Dermis microvascular lymphatic vessel endothelial cell (primary cell): ENCODE data around the gene FMO3. TPM values are rescaled to one million over a fixed set of nuclear protein-coding genes. Genes with fewer than 3 reads are reported as not detected.

Source experiments
- DNase-seq, 2 donors: peaks; one replicate each; pipeline versions ENCODE4 v3.0.0 to v3.0.0-alpha.2; 2010; ENCODE audit warnings: low read depth in 2 of 2
- total RNA-seq: library from RNA; depleted of rRNA; stranded (reverse); fragments of >200 nt; gene quantifications from 2 replicates; pipeline ENCODE4 v1.2.1, GENCODE V29; 2014

The FMO3 gene
- under 0.01 and 0.13 TPM in 2 replicates for total RNA-seq

DNA sequence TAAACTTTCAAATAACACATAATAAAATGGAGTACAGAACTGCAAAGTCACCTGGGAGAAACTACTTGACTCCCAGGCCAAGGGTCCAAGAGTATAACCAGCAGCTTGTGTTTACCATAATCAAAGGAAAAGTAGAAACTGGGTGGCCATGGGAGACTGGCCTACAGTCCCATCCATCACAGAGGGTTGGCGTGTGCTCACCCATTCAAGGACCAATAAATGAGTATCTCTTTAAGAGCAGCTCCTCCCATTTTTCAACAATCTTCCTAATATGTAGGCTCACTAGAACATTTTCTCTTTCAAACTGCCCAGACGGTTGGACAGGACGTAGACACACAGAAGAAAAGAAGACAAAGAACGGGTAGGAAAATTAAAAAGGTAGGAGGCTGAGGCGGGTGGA is at the start of gene FMO3:
TSS of gene FMO3 (plus strand) at position 302 of the 400 bp plus-strand sequence. CDS start 1,754 bp downstream, outside the sequence.
- no peak for DNase-seq

DNA sequence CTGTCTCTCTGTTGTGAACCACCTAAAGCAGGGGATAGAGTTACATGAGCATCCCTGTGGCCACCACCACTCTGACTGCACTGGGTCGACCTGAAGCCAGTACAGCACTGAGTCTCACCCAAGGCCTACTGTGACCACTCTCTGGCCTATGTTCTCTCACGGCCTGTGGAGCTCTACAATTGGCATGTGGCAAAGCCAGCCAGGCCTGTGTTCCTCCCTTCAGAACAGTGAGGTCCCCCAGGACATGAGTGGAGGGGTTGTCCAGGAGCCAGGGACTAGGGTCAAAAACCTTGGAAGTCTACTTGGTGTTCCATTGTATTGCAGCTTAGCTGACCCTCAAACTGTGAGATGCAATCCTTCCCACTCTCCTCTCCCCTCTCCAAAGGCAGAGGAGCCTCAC is 42.7 kb upstream of the FMO3 start:
- DNase-seq: no peak

DNA sequence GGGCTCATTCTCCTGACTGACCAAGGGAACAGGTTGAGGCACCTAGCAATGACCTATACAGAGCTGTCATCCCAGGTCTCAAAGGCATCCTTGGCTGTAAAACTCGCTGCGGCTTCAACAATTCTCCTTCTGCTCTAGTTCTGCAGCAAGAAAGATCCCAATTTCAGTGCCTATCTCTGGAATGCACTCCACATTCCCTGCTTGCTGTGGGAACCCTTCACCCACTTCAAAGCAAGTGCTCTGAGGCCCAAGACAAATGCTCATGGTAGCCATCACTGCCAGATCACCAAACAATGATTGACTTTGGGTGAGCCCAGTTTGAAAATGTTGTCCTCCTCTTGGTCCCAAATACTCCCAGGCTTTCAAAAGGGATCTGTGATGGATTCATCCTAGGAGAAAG is 37.7 kb upstream of the FMO3 start:
- DNase-seq: no peak

DNA sequence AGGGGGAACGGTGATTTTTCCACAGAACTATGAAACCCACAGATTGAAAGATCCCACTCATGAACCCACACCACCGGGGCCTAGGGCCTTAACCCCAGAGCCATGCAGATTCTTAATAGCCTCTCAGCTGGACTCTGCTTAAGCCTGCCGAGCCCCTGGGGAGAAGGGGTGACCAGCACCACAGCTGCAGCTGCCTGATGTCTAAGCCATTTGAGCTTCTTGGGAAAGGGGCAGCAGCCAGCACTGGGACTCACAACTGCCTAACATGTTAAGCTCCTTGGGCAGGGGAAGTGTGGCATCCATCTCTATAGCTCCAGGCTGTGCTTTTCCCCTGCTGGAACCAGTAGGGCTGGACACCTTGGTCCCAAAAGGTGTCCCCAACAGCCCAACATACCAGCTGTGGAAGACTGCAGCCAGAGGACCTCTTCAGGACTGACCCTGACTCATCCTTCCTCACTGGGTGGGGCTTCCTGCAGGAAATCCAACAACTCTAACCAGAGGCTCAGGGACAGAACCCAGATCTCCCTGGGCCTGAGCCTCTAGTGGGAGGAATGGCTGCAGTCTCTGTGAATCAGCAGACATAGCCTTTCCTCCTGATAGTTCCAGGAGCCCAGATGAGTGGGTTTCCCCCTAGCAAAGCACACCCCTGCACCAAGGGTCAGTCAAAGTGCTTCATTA is 34.6 kb upstream of the FMO3 start:
- DNase-seq: no peak

DNA sequence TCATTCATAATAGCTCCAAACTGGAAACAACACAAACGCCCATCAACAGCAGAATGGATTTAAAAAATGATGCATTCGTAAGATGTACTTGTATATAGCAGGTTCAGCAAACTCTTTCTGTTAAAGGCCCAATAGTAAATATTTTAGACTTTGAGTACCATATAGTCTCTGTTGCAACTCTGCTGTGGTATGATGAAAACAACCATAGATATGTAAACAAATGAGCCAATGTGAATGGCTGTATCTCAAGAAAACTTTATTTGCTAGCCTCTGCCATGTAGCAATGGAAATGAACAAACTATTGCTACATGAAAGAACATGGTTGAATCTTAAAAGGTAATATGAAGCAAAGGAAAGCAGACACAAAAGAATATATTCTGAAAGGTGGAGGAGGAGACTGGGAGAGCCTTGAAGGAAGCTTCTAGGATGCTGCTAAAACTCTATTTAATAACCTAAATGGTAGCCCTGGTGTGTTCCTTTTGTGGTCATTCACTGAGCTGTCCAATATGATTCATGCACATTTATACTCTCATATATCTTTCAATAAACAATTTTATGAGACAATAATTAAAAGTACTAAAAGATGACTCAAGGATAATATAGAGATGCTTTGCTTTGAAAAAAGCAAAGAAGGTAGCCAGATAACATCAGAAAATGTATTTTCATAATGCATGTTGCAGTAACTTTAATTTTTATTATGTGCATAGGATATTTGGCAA is 29.1 kb upstream of the FMO3 start:
- DNase-seq: no peak

DNA sequence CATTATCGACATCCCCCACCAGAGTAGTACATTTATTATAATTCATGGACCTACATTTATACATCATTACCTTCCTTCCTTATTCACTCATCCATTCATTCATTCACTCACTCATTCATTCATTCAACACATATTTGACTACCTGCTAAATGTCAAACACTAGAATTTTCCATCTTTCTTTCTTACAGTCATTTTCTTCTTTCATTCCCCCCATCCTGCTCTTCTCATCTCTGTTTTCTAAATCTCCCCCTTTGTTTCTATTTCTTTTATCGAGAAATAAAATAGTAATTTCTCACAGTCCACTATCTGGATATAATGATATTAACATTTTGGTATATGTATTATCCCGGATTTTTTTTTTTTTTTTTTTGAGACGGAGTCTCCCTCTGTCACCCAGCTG is 27.8 kb upstream of the FMO3 start:
- no peak for DNase-seq

DNA sequence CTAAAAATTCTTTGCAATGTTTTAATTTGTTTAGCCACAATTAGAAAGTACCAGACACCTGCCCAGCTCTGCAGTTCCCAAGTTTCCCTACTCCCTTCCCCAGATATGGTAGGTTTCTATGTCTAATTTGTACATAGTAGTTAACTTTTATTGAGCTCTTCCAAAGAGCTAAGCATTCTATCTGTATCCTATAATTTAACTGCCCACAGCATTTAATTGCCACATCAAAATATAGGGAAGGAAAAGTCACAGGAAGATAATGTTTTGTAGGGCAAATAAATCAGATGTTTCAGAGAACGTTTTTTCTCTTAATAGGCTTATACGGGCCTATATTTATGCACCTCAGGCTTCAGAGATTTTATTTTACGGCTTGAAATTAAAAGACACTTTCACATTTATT is 15.7 kb upstream of the FMO3 start:
- no peak for DNase-seq

DNA sequence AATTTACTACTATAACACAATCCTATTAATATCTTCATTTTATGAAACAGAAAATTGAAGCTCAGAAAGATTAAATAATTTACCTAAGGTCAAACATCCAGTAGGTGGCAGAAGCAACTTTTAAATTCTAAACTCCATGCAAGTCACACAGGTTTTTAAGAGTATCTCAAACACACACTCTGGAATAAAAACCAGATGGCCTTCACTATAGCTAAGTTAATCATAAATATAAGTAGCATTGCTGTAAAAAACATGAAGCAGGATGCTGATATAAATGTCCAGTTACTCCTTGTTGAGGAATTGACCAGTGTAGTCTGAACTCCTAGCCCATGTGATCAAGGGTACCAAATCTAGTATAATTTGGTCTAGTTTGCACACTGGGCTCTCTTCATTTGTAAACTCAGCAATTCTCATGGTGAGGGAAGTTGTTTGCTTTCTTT is 9.4 kb upstream of the FMO3 start:
- peak; percentile 32 to 50 for DNase-seq

DNA sequence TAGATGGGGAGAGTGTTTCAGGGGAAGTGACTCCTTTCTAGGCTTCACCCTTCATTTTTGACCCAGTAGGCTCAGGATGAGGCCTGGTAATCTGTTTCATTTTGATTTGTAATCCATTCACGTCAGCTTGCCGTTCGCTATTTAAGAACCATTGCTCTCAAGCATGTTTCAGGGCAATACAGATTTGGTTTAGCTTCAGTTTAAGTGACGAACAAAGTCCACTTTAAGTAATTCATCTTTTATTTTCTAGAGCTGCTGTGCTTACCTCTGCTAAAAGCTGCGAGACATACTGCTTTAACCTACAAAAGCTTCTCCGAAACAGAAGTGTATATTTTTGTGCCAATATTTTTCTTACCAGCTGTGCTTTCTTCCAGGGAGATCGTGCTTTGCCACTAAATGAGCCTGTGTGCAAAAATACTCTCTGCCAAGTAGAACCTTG is 8.9 kb upstream of the FMO3 start:
- DNase-seq: no peak

DNA sequence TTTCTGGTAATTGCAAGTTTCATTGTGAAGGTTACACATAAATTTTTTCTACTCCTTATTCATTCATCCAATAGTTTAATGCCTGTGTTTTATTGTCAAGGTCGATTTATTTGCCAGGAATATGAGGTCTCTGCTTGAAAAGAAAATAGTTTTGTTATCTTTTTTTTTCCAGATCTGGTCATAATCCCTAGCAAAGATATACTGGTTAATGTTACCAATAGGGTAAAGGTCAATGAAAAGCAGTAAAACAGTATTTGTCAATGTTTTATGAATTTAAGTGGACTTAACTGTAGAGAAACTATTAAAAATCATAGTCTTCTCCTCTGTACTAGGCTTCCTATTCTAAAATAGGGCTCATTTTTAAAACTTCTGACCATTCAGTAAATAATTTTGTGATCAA is 8.1 kb upstream of the FMO3 start:
- DNase-seq: no peak

DNA sequence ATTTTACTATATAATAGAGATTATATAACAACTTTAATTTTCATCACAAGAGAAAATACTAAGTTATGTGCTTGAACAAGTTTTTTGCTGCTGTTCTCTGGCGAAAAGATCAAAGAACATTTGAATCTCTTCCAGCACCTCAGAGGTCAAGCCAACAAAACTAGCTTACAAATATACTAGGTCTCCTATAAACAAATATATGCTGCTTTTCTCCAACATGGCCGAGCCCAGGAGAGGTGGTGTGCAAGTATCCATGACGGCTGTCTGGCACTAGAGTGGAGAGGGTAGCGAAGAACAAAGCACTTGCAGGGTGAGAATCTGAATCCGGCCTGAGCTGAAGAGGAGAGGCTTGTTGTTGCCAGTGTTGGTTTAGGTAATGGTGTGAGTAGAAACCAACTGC is 7.5 kb upstream of the FMO3 start:
- DNase-seq: no peak

DNA sequence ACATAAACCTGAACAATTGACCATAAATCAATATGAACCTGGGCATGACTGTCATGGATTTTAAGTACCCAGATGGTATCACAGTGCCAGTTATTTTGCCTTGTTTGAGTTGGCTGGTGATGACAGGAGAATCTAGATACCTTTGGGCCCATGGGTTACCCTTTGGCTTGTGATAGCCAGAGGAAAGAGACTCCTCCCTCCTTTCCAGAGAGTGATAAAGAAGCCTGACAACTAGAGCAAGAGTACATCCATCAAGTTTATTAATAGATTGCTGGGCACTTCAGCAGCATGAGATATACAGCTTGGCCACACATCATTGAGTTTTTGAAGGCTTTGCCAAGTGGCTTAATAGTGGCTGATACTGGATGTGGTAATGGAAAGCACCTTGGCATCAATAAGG is 6.6 kb upstream of the FMO3 start:
- DNase-seq: no peak

DNA sequence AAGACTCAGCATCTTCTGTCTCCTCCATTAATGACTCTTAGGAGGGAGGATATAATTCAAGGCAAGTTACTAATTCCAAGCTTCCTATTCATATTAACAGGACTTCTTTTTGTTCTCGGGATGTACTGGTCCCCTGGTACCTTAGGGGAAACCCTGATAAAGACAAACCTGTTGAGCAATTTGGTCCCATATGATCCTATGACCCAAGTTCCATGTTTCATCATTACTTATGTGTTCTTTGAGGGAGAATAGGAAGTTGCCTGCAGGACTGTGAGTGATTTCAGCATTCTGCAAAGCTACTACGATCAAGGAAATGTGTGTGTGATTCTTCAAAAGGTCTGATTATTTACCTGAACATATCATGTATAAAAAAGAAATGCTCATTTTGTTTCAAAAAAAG is 5.8 kb upstream of the FMO3 start:
- DNase-seq: no peak

DNA sequence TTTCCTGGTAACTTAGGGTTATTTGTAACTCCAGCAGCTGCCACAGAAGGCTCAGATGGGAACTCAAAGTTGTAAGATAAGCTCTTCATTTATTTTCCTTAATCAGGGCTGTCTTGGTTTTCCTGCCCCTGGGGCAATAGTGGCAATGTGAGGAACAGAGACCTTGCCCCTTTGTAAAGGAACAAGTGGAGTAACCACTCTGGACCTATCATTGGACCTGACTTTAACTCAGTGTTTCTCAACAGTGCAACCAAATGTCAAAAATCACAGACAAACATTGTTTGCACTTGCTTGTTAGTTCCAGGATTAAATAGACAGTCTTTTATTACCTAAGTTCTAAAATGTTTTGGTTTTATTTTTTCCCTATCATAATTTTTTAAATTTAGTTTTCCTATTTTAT is 2.8 kb upstream of the FMO3 start:
- DNase-seq: no peak

DNA sequence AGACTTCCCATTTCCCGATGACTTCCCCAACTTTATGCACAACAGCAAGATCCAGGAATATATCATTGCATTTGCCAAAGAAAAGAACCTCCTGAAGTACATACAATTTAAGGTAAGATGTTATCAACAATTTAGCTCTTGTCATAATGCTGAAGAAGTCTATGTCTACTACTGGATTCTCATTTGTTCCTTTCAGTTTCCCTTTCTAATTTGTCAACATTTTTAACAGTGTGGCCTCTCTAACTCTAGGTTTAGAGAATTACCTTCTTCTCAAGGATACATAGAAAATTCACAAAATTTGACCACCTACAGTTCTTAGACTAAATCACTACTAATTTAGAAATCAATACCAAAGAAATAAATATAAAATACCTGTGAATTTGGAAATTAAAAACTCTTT is 13.2 kb downstream of the FMO3 start:
- DNase-seq: no peak

DNA sequence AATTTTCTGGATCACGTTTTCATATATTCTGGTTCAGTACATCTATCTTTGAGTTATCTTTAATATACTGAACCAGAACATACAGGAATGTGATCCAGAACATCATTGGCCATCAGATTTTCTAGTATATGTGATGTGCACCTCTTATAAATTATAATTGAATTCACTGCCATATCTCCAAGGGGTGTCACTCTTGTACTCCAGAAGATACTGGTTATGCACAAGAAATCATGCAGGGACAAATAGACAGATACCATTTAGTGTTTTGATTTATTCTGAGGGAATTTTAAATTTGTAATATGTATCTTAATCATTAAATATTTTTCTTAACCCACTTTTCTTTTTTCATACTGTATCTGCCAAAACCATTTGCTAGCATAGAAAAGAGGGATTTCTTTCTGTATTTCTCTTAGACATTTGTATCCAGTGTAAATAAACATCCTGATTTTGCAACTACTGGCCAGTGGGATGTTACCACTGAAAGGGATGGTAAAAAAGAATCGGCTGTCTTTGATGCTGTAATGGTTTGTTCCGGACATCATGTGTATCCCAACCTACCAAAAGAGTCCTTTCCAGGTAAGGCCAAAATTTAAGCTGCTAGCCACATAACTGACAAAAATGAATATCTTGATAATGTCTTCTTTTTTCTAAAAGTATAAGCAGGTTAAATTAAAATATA is 16.7 kb downstream of the FMO3 start:
- no peak for DNase-seq

DNA sequence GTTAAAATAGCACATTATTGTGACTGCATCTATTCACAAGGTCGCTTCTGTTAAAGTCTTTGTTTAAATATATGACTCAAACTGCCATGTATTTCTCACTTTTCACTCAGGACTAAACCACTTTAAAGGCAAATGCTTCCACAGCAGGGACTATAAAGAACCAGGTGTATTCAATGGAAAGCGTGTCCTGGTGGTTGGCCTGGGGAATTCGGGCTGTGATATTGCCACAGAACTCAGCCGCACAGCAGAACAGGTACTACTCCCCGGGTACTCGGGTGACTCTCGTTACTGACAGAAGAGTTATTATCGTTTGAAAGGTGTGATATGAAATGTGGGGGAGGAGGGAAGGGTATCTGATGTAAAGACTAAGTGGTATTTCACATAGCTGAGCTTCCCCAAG is 17.3 kb downstream of the FMO3 start:
- DNase-seq: no peak

DNA sequence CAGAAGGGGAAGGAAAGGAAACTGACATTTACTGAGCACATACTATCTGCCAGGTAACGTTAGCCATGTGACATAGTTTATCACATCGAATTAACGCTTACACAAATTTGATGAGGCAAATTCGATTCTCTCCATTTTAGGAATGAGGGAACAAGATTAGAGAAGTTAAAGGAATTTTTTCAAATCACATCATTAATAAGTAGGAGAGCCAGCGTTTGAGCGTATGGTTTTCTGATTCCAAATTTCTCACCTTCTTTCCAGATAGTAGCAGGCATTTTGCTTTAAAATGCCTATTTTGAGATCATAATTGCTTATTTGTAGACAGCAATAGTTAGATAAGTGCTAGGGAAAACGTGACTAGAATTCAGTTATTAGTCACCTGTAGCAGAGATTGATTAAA is 19.3 kb downstream of the FMO3 start:
- no peak for DNase-seq

DNA sequence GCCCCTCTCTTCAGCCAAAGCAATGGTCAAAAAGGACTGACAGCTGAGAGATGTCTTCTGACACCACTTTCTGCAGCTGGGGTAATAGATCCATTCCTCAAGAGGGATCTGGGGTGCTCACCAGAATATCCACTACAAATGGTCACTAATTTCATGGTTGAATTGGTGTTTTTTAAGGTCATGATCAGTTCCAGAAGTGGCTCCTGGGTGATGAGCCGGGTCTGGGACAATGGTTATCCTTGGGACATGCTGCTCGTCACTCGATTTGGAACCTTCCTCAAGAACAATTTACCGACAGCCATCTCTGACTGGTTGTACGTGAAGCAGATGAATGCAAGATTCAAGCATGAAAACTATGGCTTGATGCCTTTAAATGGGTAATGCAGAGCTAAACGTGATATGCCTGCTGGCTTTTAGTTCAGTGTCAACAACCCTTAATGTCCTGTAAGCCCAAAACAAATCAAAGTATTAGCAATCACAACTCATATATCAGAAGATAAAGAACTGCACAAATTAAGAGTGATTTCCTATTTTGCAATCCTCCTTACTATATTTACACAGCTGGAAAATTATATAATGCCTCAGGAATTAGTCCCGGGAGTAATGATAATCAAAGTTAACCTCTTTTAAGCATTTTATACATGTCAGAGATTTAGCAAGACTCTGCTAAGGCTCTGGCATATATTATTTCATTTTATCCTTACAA is 20.1 kb downstream of the FMO3 start:
- DNase-seq: no peak

DNA sequence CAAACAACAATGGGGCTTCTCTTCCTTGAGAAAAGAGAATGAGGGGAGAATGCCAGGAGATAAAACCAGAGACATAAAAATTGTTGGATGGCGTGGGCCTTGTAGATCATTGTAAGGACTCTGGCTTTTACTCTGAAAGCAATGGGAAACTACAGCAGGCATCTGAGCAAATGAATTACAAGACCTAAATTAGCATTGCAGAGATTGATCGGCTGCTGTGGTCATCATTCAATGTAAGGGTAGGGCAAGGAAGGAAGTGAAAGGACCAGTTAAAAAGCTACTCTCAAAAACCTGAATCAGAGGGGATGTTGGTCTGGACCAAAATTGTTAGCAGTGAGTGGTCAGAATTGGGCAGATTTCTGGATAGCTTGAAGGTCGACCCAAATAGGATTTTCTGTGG is 21.4 kb downstream of the FMO3 start:
- DNase-seq: no peak

DNA sequence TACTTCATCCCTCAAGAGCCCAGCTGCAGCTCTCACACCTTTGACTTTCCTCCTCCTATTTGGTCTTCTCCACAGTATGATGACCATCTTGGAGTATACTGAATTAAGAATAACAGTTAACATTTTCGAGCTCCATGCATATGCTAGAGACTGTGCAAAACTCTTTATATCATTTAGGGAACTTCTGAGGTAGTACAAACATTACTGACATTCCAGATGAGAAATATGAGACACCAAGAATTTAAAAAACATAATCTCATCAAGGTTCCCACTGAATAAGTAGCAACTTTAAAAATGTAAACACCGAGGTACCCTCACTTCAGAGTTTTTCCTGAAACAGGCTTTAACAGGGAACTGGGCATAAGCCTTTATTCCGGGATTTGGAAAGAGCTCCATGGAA is 22.7 kb downstream of the FMO3 start:
- no peak for DNase-seq

DNA sequence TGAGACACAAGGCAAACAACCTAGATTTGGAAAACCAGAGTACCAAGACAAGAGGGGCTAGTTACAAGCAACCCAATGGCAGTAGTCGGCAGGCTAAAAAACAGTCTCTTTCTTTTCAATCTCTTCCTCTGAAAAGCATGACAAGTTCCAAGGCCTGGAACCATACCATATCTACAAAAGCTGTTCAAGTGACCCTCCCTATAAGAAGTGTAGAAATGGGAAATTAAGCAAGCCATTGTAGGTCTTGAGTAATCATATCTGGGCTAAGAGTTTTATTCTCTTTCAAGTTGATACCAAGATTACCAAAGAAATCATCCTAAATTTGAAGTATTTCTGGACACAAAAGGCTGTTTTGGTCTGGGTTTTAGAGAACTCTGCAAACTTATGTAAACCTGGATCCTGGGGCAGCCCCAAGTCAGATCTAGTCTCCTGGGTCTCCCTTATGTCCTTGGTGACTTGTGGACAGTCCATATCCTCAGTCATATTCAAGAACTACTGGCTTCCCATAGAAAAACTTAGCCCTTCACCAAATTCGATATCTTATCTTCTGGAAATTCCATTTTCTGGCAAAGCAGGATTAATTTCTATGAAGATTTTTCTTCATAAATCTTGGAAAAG is 24.7 kb downstream of the FMO3 start:
- DNase-seq: no peak
